Occipital lobe (tissue), 2 donors: Measurements from ENCODE around the gene VTI1A. TPM values are rescaled to one million over a fixed set of nuclear protein-coding genes. Genes with fewer than 3 reads are reported as not detected.
"Not testable (repeated sequence)": the region's sequence is repeated elsewhere in the genome, so short reads cannot be mapped to it uniquely, and the experiment has no call there.

ENCODE experiments used
- DNase-seq: peaks from one replicate; lab custom pipeline; 2025; lab: John Stamatoyannopoulos, UW
- total RNA-seq: library from RNA; depleted of rRNA; stranded (reverse); fragments of >200 nt; gene quantifications from one replicate; pipeline ENCODE4 v1.2.3, GENCODE V29; 2014

Gene VTI1A
- total RNA-seq, 1 donor from 2014 or later = 70.0 TPM

GRCh38 chr10:112716924-112717413, 270.0 kb downstream of the VTI1A start:
- DNase-seq = no peak

- DNase-seq = no peak
Observed at GRCh38 chr10:112720178-112720577, 273.2 kb downstream of the VTI1A start.

- DNase-seq = no peak
Observed at GRCh38 chr10:112721080-112721698, 274.2 kb downstream of the VTI1A start.

DNA sequence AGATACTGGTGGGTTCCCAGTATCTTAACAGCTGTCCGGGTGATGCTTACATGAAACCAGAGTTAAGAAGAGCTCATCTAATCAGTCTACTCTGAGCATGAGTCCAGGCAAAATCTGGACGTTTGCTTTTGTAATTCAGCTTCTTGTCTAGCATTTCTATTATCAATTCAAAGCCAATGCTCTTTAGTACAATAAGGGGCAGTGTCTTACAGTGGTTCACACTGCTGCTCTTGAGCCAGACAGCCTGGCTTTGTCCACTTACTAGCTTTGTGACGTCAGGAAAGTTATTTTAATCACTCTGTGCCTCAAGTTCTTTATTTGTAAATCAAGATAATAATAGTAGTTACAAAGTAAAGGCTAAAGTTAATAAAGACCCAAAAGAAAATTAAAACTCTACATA, 275.7 kb downstream of the VTI1A start:
- DNase-seq = no peak

- DNase-seq = no peak
Observed at GRCh38 chr10:112723876-112724275, 276.9 kb downstream of the VTI1A start.

DNA sequence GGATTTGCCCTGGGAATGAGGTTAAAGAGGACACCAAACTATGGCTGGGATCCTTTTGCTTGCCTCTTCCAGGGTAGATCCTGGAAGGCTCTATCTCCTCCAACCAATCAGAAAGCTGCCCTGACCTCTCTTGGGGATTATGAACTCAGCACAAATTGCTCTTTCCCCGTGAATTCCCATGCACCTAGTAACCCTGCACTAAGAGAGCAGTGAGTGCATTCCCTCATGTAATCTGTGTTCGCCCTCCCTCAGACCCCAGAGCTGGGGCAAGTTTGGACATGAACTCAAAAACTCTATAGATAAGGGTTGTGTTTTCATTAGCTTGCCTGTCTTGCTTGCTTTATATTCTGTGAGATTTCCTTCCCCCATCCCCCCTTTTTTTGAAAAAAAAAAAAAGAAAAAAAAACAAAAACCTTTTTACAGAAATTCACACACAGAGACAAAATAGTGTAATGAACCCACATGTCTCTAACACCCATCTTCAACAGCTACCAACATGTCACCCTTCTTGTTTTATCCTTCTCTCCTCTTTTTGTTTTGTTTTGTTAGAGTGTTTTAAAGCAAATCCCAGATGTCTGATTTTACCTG, 277.5 kb downstream of the VTI1A start:
- no peak for DNase-seq

GRCh38 chr10:112728118-112728883, 281.3 kb downstream of the VTI1A start:
- no peak for DNase-seq

- DNase-seq = no peak
Observed at GRCh38 chr10:112728997-112729396, 282.0 kb downstream of the VTI1A start.

DNA sequence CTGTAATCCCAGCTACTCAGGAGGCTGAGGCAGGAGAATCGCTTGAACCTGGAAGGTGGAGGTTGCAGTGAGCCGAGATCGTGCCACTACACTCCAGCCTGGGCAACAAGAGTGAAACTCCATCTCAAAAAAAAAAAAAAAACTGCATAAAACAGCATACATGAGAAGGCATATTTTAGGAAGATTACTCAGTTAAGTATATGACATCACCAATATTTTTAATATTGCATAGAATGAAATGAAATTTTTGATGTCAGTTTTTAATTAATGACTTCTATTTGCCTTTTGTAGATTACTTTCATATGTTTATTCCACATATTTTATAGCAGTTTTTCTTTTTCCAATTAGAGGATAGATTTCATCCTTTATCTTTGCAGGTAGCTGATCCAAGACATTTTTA, 284.4 kb downstream of the VTI1A start:
- DNase-seq = not testable (repeated sequence)

- no peak for DNase-seq
Observed at GRCh38 chr10:112732277-112732921, 285.4 kb downstream of the VTI1A start.

DNA sequence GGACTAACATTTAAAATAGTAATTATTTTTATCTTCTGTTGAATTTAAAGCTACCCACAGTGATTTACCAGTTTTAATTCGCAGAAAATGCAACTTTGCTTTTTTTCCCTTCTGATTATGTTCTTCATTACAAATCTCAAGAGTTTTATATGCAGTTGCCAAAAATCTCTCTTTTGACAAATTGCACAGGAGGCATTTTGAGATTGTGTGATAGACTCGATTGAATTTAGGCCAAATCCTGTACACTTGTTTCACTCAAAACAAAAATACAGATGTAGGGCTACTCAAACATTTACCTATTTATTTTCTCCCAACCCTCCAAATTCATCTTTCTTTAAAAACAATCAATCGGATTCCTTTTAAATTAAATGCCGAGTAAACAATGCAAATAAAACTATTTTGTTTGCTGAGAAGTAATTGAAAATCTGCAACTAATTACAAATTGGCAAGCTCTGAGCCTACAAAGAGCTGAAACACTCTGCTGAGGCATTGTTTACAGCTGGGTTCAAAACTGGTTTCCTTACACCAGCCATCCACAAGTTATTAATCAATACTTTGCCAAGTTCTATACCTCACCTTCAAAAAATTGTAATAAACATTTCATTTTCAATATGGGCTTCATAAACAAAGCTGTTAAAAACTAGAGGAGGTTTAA, 288.2 kb downstream of the VTI1A start:
- no peak for DNase-seq

DNA sequence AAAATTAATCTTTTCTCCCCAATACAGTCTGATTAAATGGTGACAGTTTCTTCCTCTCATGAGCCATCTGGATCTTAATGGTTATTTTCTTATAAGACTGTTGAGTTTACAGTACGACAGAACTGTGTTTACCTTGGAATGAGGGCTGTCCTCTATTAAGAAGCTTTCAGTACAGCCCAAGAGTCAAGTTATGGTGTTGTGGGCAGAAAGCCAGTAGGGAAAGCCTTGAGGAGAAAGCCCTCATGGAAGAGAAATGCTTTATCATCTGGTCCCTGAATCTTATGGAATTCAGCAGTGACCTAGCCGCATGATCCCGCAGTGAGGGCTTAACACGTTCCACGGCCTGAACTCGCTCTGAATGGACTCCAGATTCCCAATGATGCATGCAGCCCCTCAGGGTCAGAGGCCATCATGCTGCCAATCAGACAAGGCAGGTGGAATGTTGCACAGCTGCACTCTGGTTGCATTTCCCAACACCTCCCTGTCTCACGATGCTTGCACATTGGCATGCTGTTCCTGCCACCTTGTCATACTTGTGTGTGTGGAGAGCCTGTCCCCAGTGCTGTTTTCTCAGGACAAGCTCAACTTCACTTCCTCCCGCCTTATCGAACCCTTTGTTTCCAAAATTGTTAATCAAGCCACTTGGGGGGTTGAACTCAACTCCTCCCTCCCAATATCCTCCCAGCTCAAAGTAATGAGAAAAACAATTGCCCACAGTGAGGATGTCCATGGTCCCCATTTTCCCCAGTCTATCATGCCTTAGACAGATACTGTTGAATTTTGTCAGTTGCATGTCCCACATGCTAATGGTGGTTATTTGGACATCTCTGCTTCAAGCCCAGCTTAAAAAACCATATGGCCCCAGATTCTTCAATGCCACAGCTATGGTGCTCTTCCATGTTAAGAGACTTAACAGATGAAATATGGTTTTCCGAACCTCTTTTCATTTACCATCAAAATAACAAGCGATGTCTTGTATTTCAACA, 291.9 kb downstream of the VTI1A start:
- DNase-seq = no peak

DNA sequence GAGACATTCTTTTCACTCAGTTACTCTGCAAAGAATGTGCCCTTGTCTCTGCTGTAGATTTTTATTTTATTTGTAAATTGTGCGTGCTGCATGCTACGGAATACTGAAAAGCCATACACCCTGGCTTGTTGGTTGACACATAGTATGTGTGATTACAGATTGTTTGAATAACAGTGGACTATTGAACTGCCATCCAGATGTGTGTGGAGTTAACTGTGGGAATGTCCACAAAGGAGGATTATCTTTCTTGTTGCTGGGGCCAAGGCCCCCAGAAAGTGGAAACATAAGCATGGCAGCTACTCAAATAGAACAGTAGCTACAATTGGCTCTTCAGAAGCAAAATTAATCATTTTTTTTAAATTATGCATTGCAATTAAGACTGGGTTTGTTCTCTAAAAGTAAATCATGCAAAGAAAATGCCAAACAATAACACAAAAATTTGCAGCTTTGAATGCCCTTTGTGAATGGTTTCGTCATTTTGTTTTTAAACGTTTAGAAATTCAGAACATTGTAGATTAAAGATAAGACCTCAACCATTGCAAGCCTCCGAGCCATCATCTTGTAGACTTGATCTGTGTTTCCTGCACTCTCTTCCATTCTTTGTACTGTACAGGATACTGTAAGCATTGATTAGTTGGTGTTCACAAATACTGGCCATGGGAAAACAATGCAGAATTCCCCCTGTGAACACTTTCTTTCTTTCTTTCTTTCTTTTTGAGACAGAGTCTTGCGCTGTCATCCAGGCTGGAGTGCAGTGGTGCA, 292.8 kb downstream of the VTI1A start:
- DNase-seq = no peak

- DNase-seq = no peak
Observed at GRCh38 chr10:112741830-112742402, 294.9 kb downstream of the VTI1A start.

- no peak for DNase-seq
Observed at GRCh38 chr10:112744181-112745096, 297.4 kb downstream of the VTI1A start.

GRCh38 chr10:112746329-112746728, 299.3 kb downstream of the VTI1A start:
- no peak for DNase-seq

- no peak for DNase-seq
Observed at GRCh38 chr10:112750427-112751167, 303.6 kb downstream of the VTI1A start.
